Right lobe of liver (tissue), 6 donors: Measurements from ENCODE around the gene RNF150. TPM values are rescaled to one million over a fixed set of nuclear protein-coding genes. Genes with fewer than 3 reads are reported as not detected.

Source experiments
- ATAC-seq, 4 donors: fragments of 200-7000 bp; cut with Tn5 transposase; one replicate each; pipeline ENCODE4 v1.9.1; 2020; ENCODE audit warnings: mild to moderate bottlenecking in 4 of 4, moderate library complexity in 4 of 4
- DNase-seq, 3 donors: peaks; one replicate each; pipeline ENCODE4 v3.0.0-alpha.2; 2020
- H3K27ac ChIP-seq, 3 donors: fragments of 200-600 bp; one replicate each; pipeline ENCODE4 v1.8.0; 2022
- H3K27me3 ChIP-seq, 2 donors: fragments of 200-600 bp; one replicate each; pipeline ENCODE4 v1.8.0; 2022
- H3K36me3 ChIP-seq, 4 donors: fragments of 200-600 bp; sonication (generic) in 1 of 4; one replicate each; pipeline versions ENCODE4 v1.5.1 to v1.8.0; 2017 to 2022; ENCODE audit warnings: control low read depth in 1 of 4
- H3K4me1 ChIP-seq, 4 donors: fragments of 200-600 bp; sonication (generic) in 1 of 4; one replicate each; pipeline versions ENCODE4 v1.5.1 to v1.8.0; 2017 to 2022; ENCODE audit warnings: control low read depth in 1 of 4
- H3K4me3 ChIP-seq, 3 donors: fragments of 200-600 bp; one replicate each; pipeline ENCODE4 v1.8.0; 2022
- H3K9me3 ChIP-seq, 4 donors: fragments of 200-600 bp; sonication (generic) in 1 of 4; one replicate each; pipeline versions ENCODE4 v1.5.1 to v1.8.0; 2017 to 2022; ENCODE audit warnings: control low read depth in 1 of 4
- CTCF ChIP-seq, 4 donors: fragments of 200-600 bp in 3 of 4; fragments of 450-650 bp in 1 of 4; IDR thresholded peaks; one replicate each; pipeline versions ENCODE4 v1.5.1 to v1.8.0; 2016 to 2022; ENCODE audit warnings: antibody characterized with exemption in 4 of 4, mild to moderate bottlenecking in 2 of 4
- POLR2A ChIP-seq: fragments of 450-650 bp; IDR thresholded peaks from one replicate; pipeline ENCODE4 v1.6.1; 2017; ENCODE audit warnings: antibody characterized with exemption, mild to moderate bottlenecking
- WGBS: methylation state at CpG from one replicate; pipeline ENCODE4 v1.1.6; 2018; ENCODE audit warnings: low coverage, low lambda C conversion rate; ENCODE audit not compliant: insufficient coverage; ENCODE audit errors: missing lambda C conversion rate; 5-methylcytosine and 5-hydroxymethylcytosine counted together
- intact Hi-C, 2 donors: fragments of 100-400 bp; cut with DNase I; formaldehyde crosslinking; loops; one replicate each; pipeline versions ENCODE4 v1.11.2 to v1.14.1; 2022
- long read RNA-seq: library from polyadenylated mRNA; unstranded; transcript quantifications from one replicate; pipeline ENCODE4 v2.0.0, GENCODE V29; 2019
- total RNA-seq, 6 experiments: library from RNA; depleted of rRNA in 2 of 6; stranded (reverse); fragments of >200 nt in 2 of 6; fragmentation: NEBNext Ultra II Directional in 3 of 6; extraction: Animal tissue kit (Norgen Biotek cat#: 25700) in 3 of 6; gene quantifications; one replicate each; pipeline versions ENCODE4 v1.1.0 to v1.2.4, GENCODE V29; 2016 to 2023
- donor health status: DM: no; HTN: yes; CAD: no.
- donor health status: DM: no; HTN: no; CAD: no.
- donor health status: DM: no; HTN: no; CAD: no.
- donor health status: DM: no; HTN: yes; CAD: no.
- donor health status: DM: no; HTN: yes; CAD: no.

The RNF150 gene
- total RNA-seq: 1 to 10 TPM; 1.2 to 1.8 (median 1.5) TPM
- long read RNA-seq: 0 reads

GRCh38 chr4:141133146-141133998 lies at the start of gene RNF150:
RNF150 (minus strand) TSS chr4:141133469.
- peak within 1 kb of the TSS in 2 of 3 donors; percentile 23 to 43 for H3K27ac ChIP-seq
- DNase-seq: peak; percentile 61 to 74 (median 66)

GRCh38 chr4:141180991-141181761 lies 47.9 kb upstream of the RNF150 start:
- ATAC-seq: no peak
- Histone ChIP-seq H3K4me3 (no peak overlapping the region), H3K36me3 (no peaks in the 10 kb centered on the region), H3K27me3 (no peaks in the 10 kb centered on the region), H3K27ac (no peak overlapping the region), H3K4me1 (no peaks in the 10 kb centered on the region), H3K9me3 (no peaks in the 10 kb centered on the region)
- no peak for DNase-seq
- intact Hi-C loops: no loop called here
- 62% methylated on average over 2 of the region's 2 CpGs for WGBS
- TF ChIP-seq CTCF (IDR thresholded peaks at IDR 0.05) (no peak), POLR2A (no peak)

More at GRCh38 chr4:141133146-141133998, at the start of gene RNF150:
- Histone ChIP-seq H3K4me1 (peaks cover 0 to 4% (median 0%) of the 10 kb centered on the region in 4 donors), H3K9me3 (no peaks in the 10 kb centered on the region), H3K4me3 (peak within 1 kb of the TSS; percentile 55 to 72 (median 69)), H3K27me3 (peaks cover 0 to 9% of the 10 kb centered on the region in 2 donors), H3K36me3 (no peaks in the 10 kb centered on the region)
- 1% methylated on average over 12 of the region's 50 CpGs for WGBS
- peak; percentile 90 to 92 (median 92) for ATAC-seq
- intact Hi-C loops: loop anchor here (5.0 to 10.0 kb wide), 2 partner anchors 271 to 279 kb away; no protein-coding TSS in a partner anchor
- TF ChIP-seq POLR2A: no peak
- peak; percentile 55 to 70 (median 62) for TF ChIP-seq CTCF (IDR thresholded peaks at IDR 0.05)

- no peaks in the 10 kb centered on the region for H3K27me3 ChIP-seq
- no peak overlapping the region for H3K4me3 ChIP-seq
- DNase-seq: no peak
- no peaks in the 10 kb centered on the region for H3K4me1 ChIP-seq
- no peaks in the 10 kb centered on the region for H3K36me3 ChIP-seq
- 42% methylated on average over 8 of the region's 8 CpGs for WGBS
- no peaks in the 10 kb centered on the region for H3K9me3 ChIP-seq
- intact Hi-C loops: no loop called here
- H3K27ac ChIP-seq: no peak overlapping the region
- TF ChIP-seq CTCF (IDR thresholded peaks at IDR 0.05) (no peak), POLR2A (no peak)
- ATAC-seq: no peak
Observed at GRCh38 chr4:141179474-141180373, 46.5 kb upstream of the RNF150 start.

- Histone ChIP-seq H3K9me3 (no peaks in the 10 kb centered on the region), H3K27ac (no peak overlapping the region), H3K27me3 (no peaks in the 10 kb centered on the region), H3K4me3 (no peak overlapping the region), H3K36me3 (no peaks in the 10 kb centered on the region), H3K4me1 (no peaks in the 10 kb centered on the region)
- WGBS: 19% methylated on average over 1 of the region's 1 CpG
- DNase-seq (no peak), ATAC-seq (no peak)
- TF ChIP-seq POLR2A: no peak
- TF ChIP-seq CTCF (IDR thresholded peaks at IDR 0.05): no peak
- intact Hi-C loops: no loop called here
Observed at GRCh38 chr4:141177171-141177570, 43.9 kb upstream of the RNF150 start.
